Astrocyte of the cerebellum (primary cell): ENCODE results near the gene LUC7L.
"Not testable (repeated sequence)": the region's sequence is repeated elsewhere in the genome, so short reads cannot be mapped to it uniquely, and the experiment has no call there.

Experiments
- DNase-seq: peaks from one replicate; pipeline ENCODE4 v3.0.0-alpha.2; 2011; ENCODE audit warnings: low read depth
- H3K4me3 ChIP-seq: 2 replicates; pipeline ENCODE4 v1.5.1; 2011; ENCODE audit warnings: mild to moderate bottlenecking, low read depth, low read length, moderate library complexity
- CTCF ChIP-seq: IDR thresholded peaks from 2 replicates; pipeline ENCODE4 v1.5.1; 2012; ENCODE audit warnings: low read length, low read depth, moderate library complexity, mild to moderate bottlenecking; ENCODE audit errors: missing control alignments
- in situ Hi-C: cut with HindIII; loops from 2 replicates; pipeline ENCODE4 v1.10.0; 2017; ENCODE audit warnings: low sequenced_read_pairs

Gene LUC7L

GRCh38 chr16:162271-162991 is 66.8 kb downstream of the LUC7L start:
- no peak for DNase-seq
- TF ChIP-seq CTCF: no peak
- in situ Hi-C loops: no loop called here
- H3K4me3 ChIP-seq: no peak overlapping the region

- TF ChIP-seq CTCF: no peak
- in situ Hi-C loops: no loop called here
Measured at GRCh38 chr16:160691-161190, 68.5 kb downstream of the LUC7L start.

GRCh38 chr16:160242-160641 is 69.0 kb downstream of the LUC7L start:
- in situ Hi-C loops, H3K4me3 ChIP-seq, DNase-seq: not testable (repeated sequence)

More at GRCh38 chr16:160691-161190, 68.5 kb downstream of the LUC7L start:
- no peak overlapping the region for H3K4me3 ChIP-seq
- DNase-seq: no peak

- no peak for DNase-seq
- no peak overlapping the region for H3K4me3 ChIP-seq
- in situ Hi-C loops: no loop called here
- no peak for TF ChIP-seq CTCF
Measured at GRCh38 chr16:159136-159849, 70.0 kb downstream of the LUC7L start.

GRCh38 chr16:155031-155398 is 74.2 kb downstream of the LUC7L start:
- H3K4me3 ChIP-seq: peak overlapping the region; percentile 46
- TF ChIP-seq CTCF: no peak
- in situ Hi-C loops: no loop called here
- no peak for DNase-seq

GRCh38 chr16:154217-155030 is 74.8 kb downstream of the LUC7L start:
- DNase-seq: no peak
- in situ Hi-C loops: no loop called here
- no peak for TF ChIP-seq CTCF
- H3K4me3 ChIP-seq: peak overlapping the region; percentile 46

- H3K4me3 ChIP-seq, in situ Hi-C loops, DNase-seq: not testable (repeated sequence)
Measured at GRCh38 chr16:153550-154216, 75.6 kb downstream of the LUC7L start.

GRCh38 chr16:153129-153521 is 76.1 kb downstream of the LUC7L start:
- in situ Hi-C loops, DNase-seq, H3K4me3 ChIP-seq: not testable (repeated sequence)
